GM21515 (cell line): ENCODE data around the gene ANKRD39.
"Not testable (repeated sequence)": the region's sequence is repeated elsewhere in the genome, so short reads cannot be mapped to it uniquely, and the experiment has no call there.

ENCODE experiments used
- ATAC-seq: cut with Tn5 transposase; IDR thresholded peaks from one replicate; pipeline ENCODE4 v1.9.1; 2021; ENCODE audit not compliant: unreplicated experiment

The ANKRD39 gene

GRCh38 chr2:96873651-96874096 lies 15.9 kb upstream of the ANKRD39 start:
- no peak for ATAC-seq

GRCh38 chr2:96872591-96873349 lies 15.0 kb upstream of the ANKRD39 start:
- ATAC-seq = no peak

- ATAC-seq = no peak
Observed at GRCh38 chr2:96870626-96871255, 12.9 kb upstream of the ANKRD39 start.

- no peak for ATAC-seq
Observed at GRCh38 chr2:96869822-96870625, 12.2 kb upstream of the ANKRD39 start, which contains the start of gene SEMA4C. SEMA4C (minus strand) TSS chr2:96870080; CDS start chr2:96867886, 2,194 bp downstream.

GRCh38 chr2:96869281-96869821 lies 11.5 kb upstream of the ANKRD39 start:
- ATAC-seq = peak; percentile 5

GRCh38 chr2:96868555-96869280 lies 10.9 kb upstream of the ANKRD39 start:
- ATAC-seq = peak; percentile 42

GRCh38 chr2:96867756-96868554 lies 10.1 kb upstream of the ANKRD39 start:
- no peak for ATAC-seq

- ATAC-seq = no peak
Observed at GRCh38 chr2:96866986-96867755, 9.4 kb upstream of the ANKRD39 start.

- ATAC-seq = no peak
Observed at GRCh38 chr2:96866586-96866985, 8.8 kb upstream of the ANKRD39 start.

GRCh38 chr2:96866149-96866548 lies 8.3 kb upstream of the ANKRD39 start:
- ATAC-seq = no peak

GRCh38 chr2:96865654-96866053 lies 7.8 kb upstream of the ANKRD39 start:
- no peak for ATAC-seq

GRCh38 chr2:96864343-96865091 lies 6.7 kb upstream of the ANKRD39 start:
- no peak for ATAC-seq

- ATAC-seq = no peak
Observed at GRCh38 chr2:96863575-96864342, 5.9 kb upstream of the ANKRD39 start.

GRCh38 chr2:96863056-96863455 lies 5.2 kb upstream of the ANKRD39 start:
- ATAC-seq = not testable (repeated sequence)

- ATAC-seq = no peak
Observed at GRCh38 chr2:96861074-96861473, 3.3 kb upstream of the ANKRD39 start.

- ATAC-seq = no peak
Observed at GRCh38 chr2:96860065-96861029, 2.5 kb upstream of the ANKRD39 start.
